ENCODE measurements around the gene STX18. TPM values are rescaled to one million over a fixed set of nuclear protein-coding genes. Genes with fewer than 3 reads are reported as not detected.

The STX18 gene
- total and polyA plus RNA-seq, 2 of the 13 experiments (the other 11 are each of a cell fraction or from before 2014, with no cell fraction given): 23.9 to 37.1 TPM

- H3K4me3 ChIP-seq (replicated peaks in 1 of 3; ENCODE audit: insufficient read depth in 1 of 3, low read depth in 2 of 3, low read length in 3 of 3): no peak overlapping the region
- POLR2A ChIA-PET: no interaction called here
- intact Hi-C loops (cut with micrococcal nuclease; ENCODE audit: unreplicated experiment) (no loop called here), in situ Hi-C loops (cut with HindIII; ENCODE audit: extremely low pct_ligation_motif_present, low pct_unique_long_range_greater_than_20kb) (no loop called here)
- FAIRE-seq (no peak), DNase-seq (ENCODE audit: low spot score) (no peak), ATAC-seq (no peak)
- H4K20me1 ChIP-seq (ENCODE audit: insufficient read depth, low read length): no peaks in the 10 kb centered on the region
- peaks cover 19% of the 10 kb centered on the region for H3K79me2 ChIP-seq (ENCODE audit: insufficient read depth, low read length)
- no peak overlapping the region for H3K27ac ChIP-seq (ENCODE audit: extremely low read length, insufficient read depth, low read length)
- WGBS (ENCODE audit: low lambda C conversion rate): 98% methylated on average over 10 of the region's 10 CpGs
- no peaks in the 10 kb centered on the region for H3K9me3 ChIP-seq (ENCODE audit: low read length)
- CTCF ChIA-PET (ENCODE audit: low intra/inter-chr PET ratio, low total read pairs): no interaction called here
- BruUV-seq (replicated peaks): no TSS peak
- no peak overlapping the region for H2AFZ ChIP-seq (ENCODE audit: low read length)
- no peak overlapping the region for H3K4me2 ChIP-seq (ENCODE audit: low read depth, low read length)
- no peak overlapping the region for H3K9ac ChIP-seq (ENCODE audit: insufficient read depth, low read depth, low read length)
- TF ChIP-seq CHD2 (IDR thresholded peaks at IDR 0.05; ENCODE audit: low read depth, low read length) (no peak), ISL2 (CRISPR knock-in tag; IDR thresholded peaks at IDR 0.05) (no peak), SMARCC2 (IDR thresholded peaks at IDR 0.05) (no peak), ZUFSP (CRISPR knock-in tag; IDR thresholded peaks at IDR 0.05; ENCODE audit: borderline replicate concordance) (no peak)
- no peaks in the 10 kb centered on the region for H3K36me3 ChIP-seq (replicated peaks in 1 of 2; ENCODE audit: control insufficient read depth in 1 of 2, insufficient read depth in 2 of 2, low read length in 2 of 2)
- H3K4me1 ChIP-seq (ENCODE audit: insufficient read depth, low read length): peaks cover 46% of the 10 kb centered on the region
- no peaks in the 10 kb centered on the region for H3K27me3 ChIP-seq (ENCODE audit: control insufficient read depth in 1 of 2, insufficient read depth in 2 of 2, low read length in 2 of 2)
Measured at GRCh38 chr4:4502694-4503311, 39.0 kb downstream of the STX18 start.

GRCh38 chr4:4501679-4502078 lies 40.2 kb downstream of the STX18 start:
- Histone ChIP-seq H4K20me1 (ENCODE audit: insufficient read depth, low read length) (no peaks in the 10 kb centered on the region), H3K27me3 (ENCODE audit: control insufficient read depth in 1 of 2, insufficient read depth in 2 of 2, low read length in 2 of 2) (no peaks in the 10 kb centered on the region), H3K4me1 (ENCODE audit: insufficient read depth, low read length) (peaks cover 50% of the 10 kb centered on the region), H3K79me2 (ENCODE audit: insufficient read depth, low read length) (peaks cover 19% of the 10 kb centered on the region), H3K36me3 (replicated peaks in 1 of 2; ENCODE audit: control insufficient read depth in 1 of 2, insufficient read depth in 2 of 2, low read length in 2 of 2) (no peaks in the 10 kb centered on the region), H3K4me2 (ENCODE audit: low read depth, low read length) (no peak overlapping the region), H2AFZ (ENCODE audit: low read length) (no peak overlapping the region), H3K9me3 (ENCODE audit: low read length) (no peaks in the 10 kb centered on the region), H3K4me3 (replicated peaks in 1 of 3; ENCODE audit: insufficient read depth in 1 of 3, low read depth in 2 of 3, low read length in 3 of 3) (no peak overlapping the region), H3K9ac (ENCODE audit: insufficient read depth, low read depth, low read length) (no peak overlapping the region), H3K27ac (ENCODE audit: extremely low read length, insufficient read depth, low read length) (no peak overlapping the region)
- no peak for ATAC-seq
- no TSS peak for BruUV-seq (replicated peaks)
- intact Hi-C loops (cut with micrococcal nuclease; ENCODE audit: unreplicated experiment) (no loop called here), in situ Hi-C loops (cut with HindIII; ENCODE audit: extremely low pct_ligation_motif_present, low pct_unique_long_range_greater_than_20kb) (no loop called here)
- 99% methylated on average over 2 of the region's 2 CpGs for WGBS (ENCODE audit: low lambda C conversion rate)
- ChIA-PET POLR2A (no interaction called here), CTCF (ENCODE audit: low intra/inter-chr PET ratio, low total read pairs) (no interaction called here)
- DNase-seq (ENCODE audit: low spot score): no peak
- no peak for FAIRE-seq
- TF ChIP-seq MED1 (CRISPR knock-in tag; IDR thresholded peaks at IDR 0.05) (no peak), PCBP1 (IDR thresholded peaks at IDR 0.05; ENCODE audit: borderline replicate concordance, low read depth, low read length) (no peak), ZNF510 (CRISPR knock-in tag; IDR thresholded peaks at IDR 0.05; ENCODE audit: low read depth) (no peak), AHDC1 (CRISPR knock-in tag; IDR thresholded peaks at IDR 0.05; ENCODE audit: borderline replicate concordance) (no peak), MIER2 (CRISPR knock-in tag; IDR thresholded peaks at IDR 0.05) (no peak), ZNF333 (CRISPR knock-in tag; IDR thresholded peaks at IDR 0.05; ENCODE audit: borderline replicate concordance) (no peak), IRX3 (CRISPR knock-in tag; IDR thresholded peaks at IDR 0.05; ENCODE audit: borderline replicate concordance, low read depth) (no peak)

Data from HepG2 (cell line).